HEK293 (cell line): Measurements from ENCODE around the gene PCSK5.

Experiments
- HOXD13 ChIP-seq: sonication (generic); formaldehyde crosslinking; IDR thresholded peaks from 2 replicates; pipeline ENCODE4 v1.8.0; 2022; ENCODE audit warnings: missing genetic modification reagents, borderline replicate concordance
- SP7 ChIP-seq: fragments of 450-650 bp; formaldehyde crosslinking; IDR thresholded peaks from 2 replicates; pipeline ENCODE4 v1.5.1; 2016; ENCODE audit warnings: missing biosample characterization, missing genetic modification characterization
- ZFP37 ChIP-seq: fragments of 450-650 bp; formaldehyde crosslinking; IDR thresholded peaks from 2 replicates; pipeline ENCODE4 v1.5.1; 2016; ENCODE audit warnings: missing biosample characterization, missing genetic modification characterization
- ZFP69B ChIP-seq: fragments of 450-650 bp; formaldehyde crosslinking; IDR thresholded peaks from 2 replicates; pipeline ENCODE4 v1.5.1; 2016; ENCODE audit warnings: missing biosample characterization, missing genetic modification characterization
- ZNF155 ChIP-seq: fragments of 450-650 bp; formaldehyde crosslinking; IDR thresholded peaks from 2 replicates; pipeline ENCODE4 v1.5.1; 2016; ENCODE audit warnings: missing biosample characterization, missing genetic modification characterization
- ZNF248 ChIP-seq: fragments of 450-650 bp; formaldehyde crosslinking; IDR thresholded peaks from 2 replicates; pipeline ENCODE4 v1.5.1; 2017; ENCODE audit warnings: missing biosample characterization, missing genetic modification characterization
- ZNF560 ChIP-seq: fragments of 450-650 bp; formaldehyde crosslinking; IDR thresholded peaks from 2 replicates; pipeline ENCODE4 v1.5.1; 2017; ENCODE audit warnings: missing biosample characterization, missing genetic modification characterization, borderline replicate concordance
- ZNF561 ChIP-seq: fragments of 450-650 bp; IDR thresholded peaks from 2 replicates; pipeline ENCODE4 v1.5.1; 2018; ENCODE audit warnings: missing biosample characterization, missing genetic modification characterization, borderline replicate concordance
- ZSCAN30 ChIP-seq: fragments of 450-650 bp; IDR thresholded peaks from 2 replicates; pipeline ENCODE4 v1.5.1; 2018; ENCODE audit warnings: missing biosample characterization, mild to moderate bottlenecking, missing genetic modification characterization, moderate library complexity
- TF ChIP-seq, protein P1 (sequence below): fragments of 450-650 bp; formaldehyde crosslinking; IDR thresholded peaks from 2 replicates; pipeline ENCODE4 v1.5.1; 2016; ENCODE audit warnings: missing biosample characterization, missing genetic modification characterization

DNA sequence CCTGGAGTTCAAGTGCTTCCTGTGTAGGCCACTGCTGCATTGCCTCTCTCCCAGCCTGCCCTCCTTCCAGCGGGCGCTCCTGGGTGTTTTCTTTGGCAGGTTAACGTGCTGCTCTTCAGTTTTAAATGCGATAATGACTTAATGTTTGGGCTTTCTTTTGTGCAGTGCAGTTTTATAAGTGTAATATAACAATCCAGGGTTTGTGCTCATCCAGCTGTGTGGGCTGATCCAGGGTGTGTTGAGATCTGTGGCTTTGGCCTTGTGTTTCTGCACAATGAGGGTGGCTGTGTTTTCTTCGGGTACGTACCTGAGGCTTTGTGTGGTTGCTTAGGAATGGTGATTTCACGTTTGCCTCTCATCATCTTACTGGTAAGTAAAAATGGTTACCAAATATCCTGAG lies 50.6 kb downstream of the PCSK5 start:
- no peak for TF ChIP-seq SP7 (tag by site-specific recombination)
- no peak for TF ChIP-seq ZFP37 (tag by site-specific recombination)
- TF ChIP-seq ZNF155 (tag by site-specific recombination), result no peak
- TF ChIP-seq ZNF560 (tag by site-specific recombination), result no peak
- TF ChIP-seq, protein P1, sequence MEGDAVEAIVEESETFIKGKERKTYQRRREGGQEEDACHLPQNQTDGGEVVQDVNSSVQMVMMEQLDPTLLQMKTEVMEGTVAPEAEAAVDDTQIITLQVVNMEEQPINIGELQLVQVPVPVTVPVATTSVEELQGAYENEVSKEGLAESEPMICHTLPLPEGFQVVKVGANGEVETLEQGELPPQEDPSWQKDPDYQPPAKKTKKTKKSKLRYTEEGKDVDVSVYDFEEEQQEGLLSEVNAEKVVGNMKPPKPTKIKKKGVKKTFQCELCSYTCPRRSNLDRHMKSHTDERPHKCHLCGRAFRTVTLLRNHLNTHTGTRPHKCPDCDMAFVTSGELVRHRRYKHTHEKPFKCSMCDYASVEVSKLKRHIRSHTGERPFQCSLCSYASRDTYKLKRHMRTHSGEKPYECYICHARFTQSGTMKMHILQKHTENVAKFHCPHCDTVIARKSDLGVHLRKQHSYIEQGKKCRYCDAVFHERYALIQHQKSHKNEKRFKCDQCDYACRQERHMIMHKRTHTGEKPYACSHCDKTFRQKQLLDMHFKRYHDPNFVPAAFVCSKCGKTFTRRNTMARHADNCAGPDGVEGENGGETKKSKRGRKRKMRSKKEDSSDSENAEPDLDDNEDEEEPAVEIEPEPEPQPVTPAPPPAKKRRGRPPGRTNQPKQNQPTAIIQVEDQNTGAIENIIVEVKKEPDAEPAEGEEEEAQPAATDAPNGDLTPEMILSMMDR (tag by site-specific recombination), result no peak
- peak; percentile 98 for TF ChIP-seq HOXD13 (CRISPR knock-in tag)
- no peak for TF ChIP-seq ZNF248 (tag by site-specific recombination)
- no peak for TF ChIP-seq ZFP69B (tag by site-specific recombination)
- peak; percentile 83; the same call in 1 of the 2 replicates for TF ChIP-seq ZNF561 (tag by site-specific recombination)
- peak; percentile 51; the same call in 1 of the 2 replicates for TF ChIP-seq ZSCAN30 (tag by site-specific recombination)
